IPS-NIHi7 (cell line): ENCODE data around the gene LRP2BP.

ENCODE experiments used
- DNase-seq: peaks from one replicate; pipeline ENCODE4 v3.0.0; 2012; ENCODE audit warnings: mixed read lengths; ENCODE audit errors: extremely low spot score

Gene LRP2BP

GRCh38 chr4:185395956-185396723 is 416 bp upstream of the LRP2BP start:
- peak; percentile 98 for DNase-seq

GRCh38 chr4:185394568-185395237 is 1.0 kb downstream of the LRP2BP start:
- DNase-seq = no peak

GRCh38 chr4:185392156-185392555 is 3.6 kb downstream of the LRP2BP start:
- DNase-seq = no peak

- DNase-seq = no peak
Observed at GRCh38 chr4:185390941-185391340, 4.8 kb downstream of the LRP2BP start.

- DNase-seq = no peak
Observed at GRCh38 chr4:185387957-185388356, 7.8 kb downstream of the LRP2BP start.

GRCh38 chr4:185384930-185385331 is 10.8 kb downstream of the LRP2BP start:
- no peak for DNase-seq

GRCh38 chr4:185384061-185384460 is 11.7 kb downstream of the LRP2BP start:
- no peak for DNase-seq

- DNase-seq = no peak
Observed at GRCh38 chr4:185383451-185383850, 12.3 kb downstream of the LRP2BP start.

GRCh38 chr4:185382754-185383153 is 13.0 kb downstream of the LRP2BP start:
- no peak for DNase-seq

GRCh38 chr4:185381288-185382196 is 14.2 kb downstream of the LRP2BP start:
- no peak for DNase-seq

GRCh38 chr4:185380320-185380719 is 15.4 kb downstream of the LRP2BP start:
- no peak for DNase-seq

GRCh38 chr4:185379326-185380295 is 16.1 kb downstream of the LRP2BP start:
- DNase-seq = no peak

GRCh38 chr4:185378264-185378663 is 17.5 kb downstream of the LRP2BP start:
- no peak for DNase-seq

GRCh38 chr4:185374573-185374972 is 21.2 kb downstream of the LRP2BP start:
- DNase-seq = no peak

GRCh38 chr4:185374027-185374426 is 21.7 kb downstream of the LRP2BP start:
- no peak for DNase-seq

- DNase-seq = no peak
Observed at GRCh38 chr4:185371702-185372101, 24.0 kb downstream of the LRP2BP start.

- no peak for DNase-seq
Observed at GRCh38 chr4:185370268-185370949, 25.3 kb downstream of the LRP2BP start.

GRCh38 chr4:185369731-185370130 is 26.0 kb downstream of the LRP2BP start:
- DNase-seq = no peak

- no peak for DNase-seq
Observed at GRCh38 chr4:185364886-185365285, 30.8 kb downstream of the LRP2BP start.

- DNase-seq = no peak
Observed at GRCh38 chr4:185363251-185363650, 32.5 kb downstream of the LRP2BP start.
